Cardiac septum (tissue), 1 donor: ENCODE data around the gene CRIP1. TPM values are rescaled to one million over a fixed set of nuclear protein-coding genes. Genes with fewer than 3 reads are reported as not detected.

ENCODE experiments used
- DNase-seq: peaks from one replicate; pipeline ENCODE4 v3.0.0-alpha.2; 2020; ENCODE audit warnings: low spot score
- intact Hi-C: fragments of 100-400 bp; cut with DNase I; formaldehyde crosslinking; loops from one replicate; pipeline ENCODE4 v1.14.0; 2022
- total RNA-seq: library from RNA; stranded (reverse); fragmentation: NEBNext Ultra II Directional; extraction: Animal tissue kit (Norgen Biotek cat#: 25700); gene quantifications from one replicate; pipeline ENCODE4 v1.2.1, GENCODE V29; 2021
- donor health status: DM: no; HTN: no; CAD: no.

Gene CRIP1
- total RNA-seq, 1 donor from 2014 or later = 68.2 TPM

- DNase-seq = no peak
- intact Hi-C loops = loop anchor here (5.0 kb wide), 2 partner anchors 34 to 79 kb away; partner anchors contain the start of gene TEDC1
Measured at GRCh38 chr14:105525861-105526775, 39.4 kb downstream of the CRIP1 start, which contains the start of gene TMEM121. TMEM121 (plus strand) TSS chr14:105526583; CDS start chr14:105528835, 2,252 bp downstream.

- intact Hi-C loops = loop anchor here (5.0 kb wide), 2 partner anchors 35 to 80 kb away; partner anchors contain the start of gene TEDC1
- DNase-seq = peak; percentile 57
Measured at GRCh38 chr14:105526776-105527380, 40.2 kb downstream of the CRIP1 start.

- DNase-seq = peak; percentile 27
Measured at GRCh38 chr14:105527381-105527825, 40.7 kb downstream of the CRIP1 start.

GRCh38 chr14:105527826-105528585 lies 41.3 kb downstream of the CRIP1 start:
- peak; percentile 90 for DNase-seq
- intact Hi-C loops = loop anchor here (1.0 to 5.0 kb wide), 3 partner anchors 36 to 157 kb away; partner anchors contain the start of gene TEDC1

More at GRCh38 chr14:105527381-105527825, 40.7 kb downstream of the CRIP1 start:
- intact Hi-C loops = loop anchor here (5.0 kb wide), 2 partner anchors 35 to 80 kb away; partner anchors contain the start of gene TEDC1

- intact Hi-C loops = loop anchor here (1.0 to 5.0 kb wide), 3 partner anchors 36 to 157 kb away; partner anchors contain the start of gene TEDC1
- peak; percentile 53 for DNase-seq
Measured at GRCh38 chr14:105528586-105529318, 42.1 kb downstream of the CRIP1 start.

GRCh38 chr14:105529319-105529568 lies 42.6 kb downstream of the CRIP1 start:
- intact Hi-C loops = loop anchor here (5.0 kb wide), 2 partner anchors 37 to 82 kb away; partner anchors contain the start of gene TEDC1
- peak; percentile 71 for DNase-seq

- intact Hi-C loops = loop anchor here (5.0 kb wide), 2 partner anchors 37 to 82 kb away; partner anchors contain the start of gene TEDC1
- DNase-seq = peak; percentile 51
Measured at GRCh38 chr14:105529569-105530284, 43.0 kb downstream of the CRIP1 start.

- intact Hi-C loops = no loop called here
- DNase-seq = peak; percentile 22
Measured at GRCh38 chr14:105530285-105531087, 43.8 kb downstream of the CRIP1 start.

- DNase-seq = no peak
- intact Hi-C loops = no loop called here
Measured at GRCh38 chr14:105531088-105531893, 44.6 kb downstream of the CRIP1 start.

GRCh38 chr14:105531894-105532623 lies 45.4 kb downstream of the CRIP1 start:
- intact Hi-C loops = no loop called here
- DNase-seq = no peak

GRCh38 chr14:105532735-105533141 lies 46.1 kb downstream of the CRIP1 start:
- no peak for DNase-seq
- intact Hi-C loops = no loop called here

- no peak for DNase-seq
Measured at GRCh38 chr14:105533391-105533790, 46.7 kb downstream of the CRIP1 start.

GRCh38 chr14:105533811-105534498 lies 47.3 kb downstream of the CRIP1 start:
- DNase-seq = no peak
- intact Hi-C loops = no loop called here

More at GRCh38 chr14:105533391-105533790, 46.7 kb downstream of the CRIP1 start:
- intact Hi-C loops = no loop called here

- DNase-seq = no peak
- intact Hi-C loops = no loop called here
Measured at GRCh38 chr14:105534586-105534985, 47.9 kb downstream of the CRIP1 start.

GRCh38 chr14:105536051-105536450 lies 49.4 kb downstream of the CRIP1 start:
- DNase-seq = no peak
- intact Hi-C loops = no loop called here
